NCI-H146 treated with DMSO at 0.1 percent for 48 hours (cell line): ENCODE data around the gene FAM76A.
"Not testable (repeated sequence)": the region's sequence is repeated elsewhere in the genome, so short reads cannot be mapped to it uniquely, and the experiment has no call there.

Source experiments
- DNase-seq: peaks from one replicate; lab custom pipeline; 2025; ENCODE audit not compliant: unreplicated experiment; lab: John Stamatoyannopoulos, UW

Gene FAM76A

DNA sequence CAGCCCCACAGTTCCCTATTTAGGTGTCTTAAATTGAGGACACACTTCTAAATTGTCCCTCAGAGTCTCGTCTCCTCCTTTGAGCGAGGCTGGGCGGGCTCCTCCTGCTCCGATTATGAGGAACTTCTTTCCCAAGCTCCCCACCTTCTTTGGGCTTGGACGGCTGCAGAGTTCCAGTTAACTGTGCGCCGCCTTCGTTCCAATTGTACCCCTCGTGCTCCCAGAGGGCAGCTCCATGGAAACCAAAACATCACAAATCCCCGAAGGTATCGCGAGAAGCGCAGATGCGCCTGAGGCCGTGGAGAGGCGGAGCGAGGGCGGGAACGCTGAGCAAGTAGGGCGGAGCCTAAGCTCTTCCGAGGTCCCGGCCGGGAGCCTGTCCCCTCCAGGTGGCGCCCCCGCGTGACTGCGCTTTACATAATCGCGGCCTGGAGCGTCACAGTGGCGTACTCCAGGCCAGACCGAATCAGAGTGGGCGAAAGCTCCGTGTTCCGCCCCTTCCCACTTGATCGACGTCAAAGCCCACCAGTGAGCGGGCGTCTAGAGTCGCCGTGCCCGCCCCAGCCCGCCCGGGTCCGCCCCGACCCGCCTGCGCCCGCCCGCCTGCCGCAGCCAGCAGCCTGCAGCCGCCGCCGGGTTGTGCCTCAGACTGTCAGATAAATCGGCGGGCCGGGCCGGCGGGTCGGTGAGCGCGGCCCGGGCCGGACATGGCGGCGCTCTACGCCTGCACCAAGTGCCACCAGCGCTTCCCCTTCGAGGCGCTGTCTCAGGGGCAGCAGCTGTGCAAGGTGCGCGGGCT is at the start of gene FAM76A:
FAM76A (plus strand) TSS at position 588 of the 799 bp plus-strand sequence; CDS start at position 708, 120 bp downstream.
- DNase-seq = peak; percentile 95

DNA sequence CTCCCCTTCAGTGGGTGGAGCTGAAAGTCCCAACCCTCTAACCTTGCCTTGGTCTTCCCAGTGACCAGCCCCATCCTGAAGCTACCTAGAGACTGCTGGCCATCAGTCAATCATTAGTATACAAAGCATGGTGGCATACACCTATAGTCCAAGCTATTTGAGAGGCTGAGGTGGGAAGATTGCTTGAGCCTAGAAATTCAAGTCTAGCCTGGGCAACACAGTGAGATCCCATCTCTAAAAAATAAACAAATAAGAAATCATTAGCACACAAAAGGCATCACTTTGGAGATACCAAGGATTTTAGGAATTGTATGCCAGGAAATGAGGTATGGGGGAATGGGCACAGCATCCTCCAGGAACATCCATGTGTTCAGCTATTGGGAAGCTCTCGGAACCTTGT is 49.4 kb upstream of the FAM76A start:
- no peak for DNase-seq

DNA sequence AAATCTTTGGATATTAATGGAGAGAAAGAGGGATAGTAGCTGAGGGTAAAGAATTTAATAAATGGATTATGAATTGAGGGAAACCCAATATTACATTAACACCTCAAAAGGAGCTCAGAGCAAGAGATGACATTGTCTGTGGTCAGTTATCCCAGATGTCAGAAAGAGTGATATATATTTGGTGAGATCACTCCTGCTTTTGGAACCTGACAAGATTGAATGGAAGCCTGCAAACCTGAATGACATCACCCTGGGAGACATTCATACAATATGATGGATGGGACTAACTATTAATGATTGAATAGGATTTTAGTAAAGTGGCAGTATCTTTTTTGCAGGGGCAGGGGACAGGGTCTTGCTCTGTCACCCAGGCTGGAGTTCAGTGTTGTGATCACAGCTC is 47.0 kb upstream of the FAM76A start:
- no peak for DNase-seq

GRCh38 chr1:27680225-27680791 is 45.5 kb upstream of the FAM76A start:
- DNase-seq = not testable (repeated sequence)

- not testable (repeated sequence) for DNase-seq
These were observed 44.2 kb upstream of the FAM76A start for GRCh38 chr1:27681580-27681979.

DNA sequence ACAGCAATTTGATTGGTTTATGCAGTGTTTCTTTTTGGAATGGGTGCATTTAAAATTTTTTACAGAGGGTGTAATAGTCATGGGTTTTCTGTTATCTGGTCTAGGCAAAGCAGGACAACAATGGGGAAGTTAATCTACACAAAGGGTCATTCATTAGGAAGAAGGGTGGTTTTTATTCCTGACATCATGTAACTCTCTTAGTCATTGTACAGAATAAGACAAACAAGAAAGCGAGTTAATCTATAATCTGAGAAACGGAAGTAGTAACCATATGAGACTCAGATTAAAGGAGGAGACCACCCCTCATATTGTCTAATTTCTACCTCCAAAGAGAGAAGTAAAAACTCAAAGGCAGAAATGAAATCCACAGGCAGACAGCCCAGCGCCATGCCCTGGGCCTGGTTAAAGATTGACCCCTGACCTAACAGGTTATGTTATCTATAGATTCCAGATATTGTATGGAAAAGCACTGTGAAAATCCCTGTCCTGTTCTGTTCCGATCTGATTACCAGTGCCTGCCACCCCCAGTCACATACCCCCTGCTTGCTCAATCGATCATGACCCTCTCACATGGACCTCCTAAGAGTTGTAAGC is 43.3 kb upstream of the FAM76A start:
- DNase-seq = no peak

- DNase-seq = no peak
These were observed 41.6 kb upstream of the FAM76A start for GRCh38 chr1:27684176-27684575.

GRCh38 chr1:27686223-27686990 is 39.4 kb upstream of the FAM76A start:
- peak; percentile 64 for DNase-seq

GRCh38 chr1:27687906-27688305 is 37.9 kb upstream of the FAM76A start:
- DNase-seq = no peak

GRCh38 chr1:27689423-27690173 is 36.2 kb upstream of the FAM76A start:
- no peak for DNase-seq

DNA sequence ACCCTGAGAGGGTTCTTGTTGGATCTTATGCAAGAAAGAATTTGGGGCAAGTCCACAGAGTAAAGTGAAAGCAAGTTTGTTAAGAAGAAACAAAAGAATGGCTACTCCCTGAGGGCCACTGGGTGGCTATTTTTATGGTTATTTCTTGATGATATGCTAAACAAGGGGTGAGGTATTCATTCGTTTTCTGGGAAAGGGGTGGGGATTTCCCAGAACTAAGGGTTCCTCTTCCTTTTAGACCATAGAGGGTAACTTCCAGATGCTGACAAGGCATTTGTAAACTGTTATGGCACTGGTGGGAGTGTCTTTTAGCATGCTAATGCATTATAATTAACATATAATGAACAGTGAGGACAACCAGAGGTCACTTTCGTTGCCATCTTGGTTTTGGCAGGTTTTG is 35.6 kb upstream of the FAM76A start:
- no peak for DNase-seq

GRCh38 chr1:27696835-27697234 is 28.9 kb upstream of the FAM76A start:
- DNase-seq = not testable (repeated sequence)

- no peak for DNase-seq
These were observed 20.8 kb upstream of the FAM76A start for GRCh38 chr1:27704958-27705357.

DNA sequence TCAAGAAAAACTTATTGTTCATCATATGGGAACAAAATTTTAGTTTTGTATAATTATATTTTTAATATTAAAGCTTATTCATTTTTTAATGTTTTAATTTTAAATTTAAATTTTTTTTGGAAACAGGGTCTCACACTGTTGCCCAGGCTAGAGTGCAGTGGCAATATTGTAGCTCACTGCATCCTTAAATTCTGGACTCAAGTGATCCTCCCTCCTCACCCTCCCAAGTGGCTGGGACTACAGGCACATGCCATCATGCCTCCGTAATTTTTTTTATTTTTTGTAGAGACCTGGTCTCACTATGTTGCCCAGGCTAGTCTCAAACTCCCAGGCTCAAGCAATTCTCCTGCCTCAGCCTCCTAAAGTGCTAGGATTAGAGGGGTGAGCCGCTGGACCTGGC is 20.2 kb upstream of the FAM76A start:
- no peak for DNase-seq

DNA sequence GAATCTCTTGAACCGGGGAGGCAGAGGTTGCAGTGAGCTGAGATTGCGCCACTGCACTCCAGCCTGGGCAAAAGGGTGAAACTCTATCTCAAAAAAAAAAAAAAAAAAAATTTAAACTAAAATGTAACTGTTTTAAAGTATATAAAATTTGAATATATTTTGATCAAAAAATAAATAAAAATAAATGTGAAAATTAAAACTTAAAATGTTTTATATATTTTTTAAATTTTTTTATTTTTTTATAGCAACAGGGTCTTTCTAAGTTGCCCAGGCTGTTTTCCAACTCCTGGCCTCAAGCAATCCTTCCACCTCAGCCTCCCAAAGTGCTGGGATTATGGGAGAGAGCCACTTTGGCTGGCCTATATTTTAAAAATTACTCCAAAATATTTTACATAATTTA is 15.2 kb upstream of the FAM76A start:
- no peak for DNase-seq

DNA sequence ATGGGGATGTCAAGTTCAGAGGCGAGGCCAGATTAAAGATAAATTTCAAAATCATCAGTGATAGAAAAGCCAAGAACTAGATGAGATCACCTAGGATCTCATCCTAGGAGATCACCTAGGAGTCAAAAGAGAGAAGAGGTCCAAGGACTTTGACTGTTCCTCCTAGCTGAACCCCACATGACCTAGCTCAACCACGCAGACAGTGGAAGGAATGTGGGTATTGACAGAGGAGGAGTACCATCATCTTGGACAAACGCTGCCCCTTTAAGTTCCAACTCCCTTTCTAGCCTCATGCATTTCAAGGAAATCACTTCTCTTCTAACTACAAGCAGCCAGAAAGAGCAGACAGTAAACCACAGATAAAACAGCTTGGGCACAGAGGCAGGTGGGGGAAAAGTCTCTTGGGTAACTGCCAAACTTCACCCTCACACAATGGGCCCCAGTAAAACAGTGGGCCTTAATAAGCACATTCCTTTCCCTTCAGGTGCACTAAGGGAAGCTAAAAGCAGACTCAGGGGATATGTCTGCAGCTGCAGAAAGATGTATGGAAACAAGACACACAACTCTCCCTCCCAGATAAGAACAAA is 12.5 kb upstream of the FAM76A start:
- DNase-seq = no peak

DNA sequence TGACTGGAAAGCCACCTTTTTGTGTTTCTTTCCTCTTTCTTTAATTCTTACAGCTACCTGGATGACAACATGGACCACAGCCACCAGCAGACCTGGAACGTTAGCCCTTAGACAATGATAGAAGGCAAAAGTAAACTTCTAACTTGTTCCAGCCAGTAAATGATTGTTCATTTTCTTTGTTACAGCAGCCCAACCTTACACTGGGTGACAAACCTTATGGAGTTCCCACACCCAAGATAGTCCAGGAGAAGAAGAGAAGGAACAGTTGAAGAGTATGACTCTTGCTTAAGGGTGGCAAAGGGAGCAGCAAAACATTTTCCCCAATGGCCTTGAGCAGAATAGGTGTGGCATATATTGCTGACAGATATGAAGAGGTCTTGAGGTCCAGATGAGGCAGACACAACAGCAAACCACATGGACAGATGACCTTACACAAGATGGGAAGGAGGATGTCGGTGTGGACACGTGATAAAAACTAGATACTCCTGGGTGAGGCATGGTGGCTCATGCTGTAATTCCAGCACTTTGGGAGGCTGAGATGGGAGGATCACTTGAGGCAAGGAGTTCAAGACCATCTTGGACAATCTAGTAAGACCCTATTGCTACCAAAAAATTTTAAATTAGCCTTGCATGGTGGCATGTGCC is 11.8 kb upstream of the FAM76A start:
- no peak for DNase-seq

GRCh38 chr1:27716262-27716895 is 9.4 kb upstream of the FAM76A start:
- no peak for DNase-seq
